Smooth muscle cell of trachea (primary cell): ENCODE data around the gene GUCY2F. TPM values are rescaled to one million over a fixed set of nuclear protein-coding genes. Genes with fewer than 3 reads are reported as not detected.

Experiments
- total RNA-seq: library from RNA; depleted of rRNA; stranded (reverse); fragments of >200 nt; gene quantifications from 2 replicates; pipeline ENCODE4 v1.2.1, GENCODE V29; 2014

GUCY2F gene
- total RNA-seq = under 0.01 TPM in 1 of 2 replicates, not detected in the other

GRCh38 chrX:109481986-109482385, at the start of gene GUCY2F:
Gene GUCY2F (minus strand): TSS chrX:109482086. CDS start chrX:109475936, 6,150 bp downstream.

Other genes starting within 250 kb of the GUCY2F start
- gene NXT2, start 54.8 kb upstream of the GUCY2F start, total RNA-seq = 9.8 and 19.9 TPM in 2 replicates
- 0.58 and 0.66 TPM in 2 replicates for gene KCNE5, start 143.1 kb upstream of the GUCY2F start, total RNA-seq